GM23338 (cell line): Measurements from ENCODE around the gene RAPGEFL1. TPM values are rescaled to one million over a fixed set of nuclear protein-coding genes. Genes with fewer than 3 reads are reported as not detected.
A peak's percentile ranks its signal among the peaks of the same experiment; 100 is the strongest.

Source experiments
- ATAC-seq: fragments of 200-7000 bp; cut with Tn5 transposase; 3 replicates; pipeline ENCODE4 v1.9.1; 2020
- DNase-seq: peaks from one replicate; pipeline ENCODE4 v3.0.0-alpha.2; 2015; ENCODE audit warnings: low spot score
- H2AFZ ChIP-seq: fragments of 200-600 bp; sonication (generic); 2 replicates; pipeline ENCODE4 v1.8.0; 2016; ENCODE audit warnings: antibody characterized with exemption, mild to moderate bottlenecking, moderate library complexity
- H3F3A ChIP-seq: fragments of 200-600 bp; sonication (generic); replicated peaks from 2 replicates; pipeline ENCODE4 v1.8.0; 2017; ENCODE audit warnings: antibody characterized with exemption, mixed run types, low read depth
- H3K27ac ChIP-seq: fragments of 200-600 bp; sonication (generic); 2 replicates; pipeline ENCODE4 v1.6.1; 2016; ENCODE audit warnings: low read depth
- H3K27me3 ChIP-seq: fragments of 200-600 bp; sonication (generic); 2 replicates; pipeline ENCODE4 v1.8.0; 2016; ENCODE audit warnings: mild to moderate bottlenecking, mixed run types, moderate library complexity; ENCODE audit not compliant: insufficient read depth
- H3K36me3 ChIP-seq: fragments of 200-600 bp; sonication (generic); 2 replicates; pipeline ENCODE4 v1.8.0; 2016; ENCODE audit warnings: mild to moderate bottlenecking; ENCODE audit not compliant: insufficient read depth
- H3K4me1 ChIP-seq: fragments of 200-600 bp; sonication (generic); 2 replicates; pipeline ENCODE4 v1.8.0; 2016; ENCODE audit warnings: mild to moderate bottlenecking, moderate library complexity; ENCODE audit not compliant: insufficient read depth
- H3K4me2 ChIP-seq: fragments of 200-600 bp; sonication (generic); 2 replicates; pipeline ENCODE4 v1.7.1; 2017; ENCODE audit warnings: mixed run types
- H3K4me3 ChIP-seq: fragments of 200-600 bp; sonication (generic); 2 replicates; pipeline ENCODE4 v1.6.1; 2016; ENCODE audit warnings: mixed run types
- H3K79me2 ChIP-seq: fragments of 200-600 bp; sonication (generic); replicated peaks from 2 replicates; pipeline ENCODE4 v1.8.0; 2017; ENCODE audit warnings: mild to moderate bottlenecking; ENCODE audit not compliant: insufficient read depth
- H3K9me2 ChIP-seq: fragments of 200-600 bp; sonication (generic); 2 replicates; pipeline ENCODE4 v1.8.0; 2017; ENCODE audit not compliant: insufficient read depth
- H4K20me1 ChIP-seq: fragments of 200-600 bp; sonication (generic); replicated peaks from 2 replicates; pipeline ENCODE4 v1.8.0; 2017; ENCODE audit warnings: mild to moderate bottlenecking; ENCODE audit not compliant: insufficient read depth
- H3K27ac Mint-ChIP-seq: 2 replicates; pipeline ENCODE4 v1.8.0; 2020; ENCODE audit warnings: inconsistent platforms, mild to moderate bottlenecking, moderate library complexity, mixed read lengths
- H3K27me3 Mint-ChIP-seq: 3 replicates; pipeline ENCODE4 v1.8.0; 2022; ENCODE audit warnings: low read depth, mild to moderate bottlenecking, moderate library complexity, mixed read lengths, inconsistent platforms; ENCODE audit not compliant: insufficient read depth, poor library complexity
- H3K36me3 Mint-ChIP-seq: 3 replicates; pipeline ENCODE4 v1.8.0; 2021; ENCODE audit warnings: low read depth, mild to moderate bottlenecking, inconsistent platforms, moderate library complexity, mixed read lengths
- H3K4me1 Mint-ChIP-seq: 3 replicates; pipeline ENCODE4 v1.8.0; 2020; ENCODE audit warnings: mild to moderate bottlenecking, inconsistent platforms, mixed read lengths
- H3K4me3 Mint-ChIP-seq: 3 replicates; pipeline ENCODE4 v1.8.0; 2021; ENCODE audit warnings: moderate library complexity, mild to moderate bottlenecking, inconsistent platforms, mixed read lengths
- H3K9me3 Mint-ChIP-seq: 3 replicates; pipeline ENCODE4 v1.8.0; 2020; ENCODE audit warnings: moderate library complexity, mild to moderate bottlenecking, inconsistent platforms, mixed read lengths
- CREB1 ChIP-seq: fragments of 250-450 bp; sonication (Bioruptor Pico); IDR thresholded peaks from 2 replicates; pipeline ENCODE4 v1.5.0; 2020; ENCODE audit warnings: low read depth, mild to moderate bottlenecking, moderate library complexity
- CTCF ChIP-seq, 2 experiments: fragments of 200-600 bp in 1 of 2; sonication (generic) in 1 of 2; conservative IDR thresholded peaks; 2 replicates each; pipeline versions ENCODE4 v1.5.1 to v1.6.1; 2016 to 2017; ENCODE audit warnings: antibody characterized with exemption in 2 of 2, low read depth in 2 of 2, mild to moderate bottlenecking in 2 of 2, moderate library complexity in 1 of 2
- ETS1 ChIP-seq: IDR thresholded peaks from 2 replicates; pipeline ENCODE4 v1.6.1; 2016; ENCODE audit warnings: antibody characterized with exemption
- EZH2 ChIP-seq: fragments of 200-600 bp; sonication (generic); IDR thresholded peaks from one replicate; pipeline ENCODE4 v1.8.0; 2017; ENCODE audit warnings: antibody characterized with exemption, mild to moderate bottlenecking, low read depth; ENCODE audit not compliant: unreplicated experiment
- EZH2phosphoT487 ChIP-seq: fragments of 200-600 bp; sonication (generic); IDR thresholded peaks from one replicate; pipeline ENCODE4 v1.8.1; 2018; ENCODE audit warnings: antibody characterized with exemption; ENCODE audit not compliant: unreplicated experiment
- JUNB ChIP-seq: IDR thresholded peaks from one replicate; pipeline ENCODE4 v1.6.1; 2016; ENCODE audit warnings: antibody characterized with exemption; ENCODE audit not compliant: unreplicated experiment
- NANOG ChIP-seq: IDR thresholded peaks from 2 replicates; pipeline ENCODE4 v1.6.1; 2016; ENCODE audit warnings: antibody characterized with exemption, borderline replicate concordance
- POLR2AphosphoS5 ChIP-seq: IDR thresholded peaks from 2 replicates; pipeline ENCODE4 v1.6.1; 2016; ENCODE audit warnings: antibody characterized with exemption, low read depth
- REST ChIP-seq: IDR thresholded peaks from one replicate; pipeline ENCODE4 v1.6.1; 2018; ENCODE audit warnings: antibody characterized with exemption; ENCODE audit not compliant: unreplicated experiment
- STAT1 ChIP-seq: IDR thresholded peaks from one replicate; pipeline ENCODE4 v1.6.1; 2016; ENCODE audit warnings: antibody characterized with exemption; ENCODE audit not compliant: unreplicated experiment
- ZNF114 ChIP-seq: fragments of 250-450 bp; sonication (Bioruptor Pico); IDR thresholded peaks from 2 replicates; pipeline ENCODE4 v1.5.0; 2020; ENCODE audit warnings: mild to moderate bottlenecking, moderate library complexity
- ZNF331 ChIP-seq: fragments of 250-450 bp; sonication (Bioruptor Pico); IDR thresholded peaks from 2 replicates; pipeline ENCODE4 v1.5.0; 2020; ENCODE audit warnings: low read depth, mild to moderate bottlenecking, moderate library complexity
- ZNF462 ChIP-seq: fragments of 250-450 bp; sonication (Bioruptor Pico); IDR thresholded peaks from 2 replicates; pipeline ENCODE4 v1.5.0; 2020; ENCODE audit warnings: mild to moderate bottlenecking, moderate library complexity
- polyA plus RNA-seq: library from polyadenylated mRNA; unstranded; fragments of >200 nt; fragmentation: Nextera tagmentation; extraction: Ambion mirVana; gene quantifications from 2 replicates; pipeline ENCODE4 v1.2.1, GENCODE V29; 2016
- total RNA-seq: library from RNA; depleted of rRNA; stranded (reverse); fragments of >200 nt; shearing (Covaris generic); gene quantifications from 2 replicates; pipeline ENCODE4 v1.2.3, GENCODE V29; 2014

RAPGEFL1 gene
- total and polyA plus RNA-seq, 2 experiments from 2014 or later, result 6.7 to 14.0 TPM

- no peaks in the 10 kb centered on the region for H3K9me3 Mint-ChIP-seq
- Histone ChIP-seq H3K4me1 (no peaks in the 10 kb centered on the region), H3K79me2 (peaks cover 76% of the 10 kb centered on the region), H3F3A (peaks cover 14% of the 10 kb centered on the region; the same call in 1 of the 2 replicates), H4K20me1 (peaks cover 24% of the 10 kb centered on the region), H3K27me3 (no peaks in the 10 kb centered on the region), H3K27ac (peak overlapping the region; percentile 41), H3K4me2 (no peak overlapping the region), H3K9me2 (no peaks in the 10 kb centered on the region), H3K36me3 (no peaks in the 10 kb centered on the region), H3K4me3 (no peak overlapping the region), H2AFZ (no peak overlapping the region)
- TF ChIP-seq JUNB (no peak), EZH2 (no peak), REST (no peak), CTCF (conservative IDR thresholded peaks at IDR 0.05; ENCODE audit: low read depth in 2 of 2) (no peak), EZH2phosphoT487 (no peak), ZNF331 (CRISPR knock-in tag) (no peak), ZNF114 (no peak), STAT1 (no peak), NANOG (no peak), CREB1 (CRISPR knock-in tag) (no peak), ZNF462 (CRISPR knock-in tag) (no peak), POLR2AphosphoS5 (no peak), ETS1 (no peak)
- no peaks in the 10 kb centered on the region; the same call in 2 of the 3 replicates for H3K4me1 Mint-ChIP-seq
- peaks cover 3% of the 10 kb centered on the region; the same call in 1 of the 3 replicates for H3K36me3 Mint-ChIP-seq
- H3K27ac Mint-ChIP-seq, result no peak overlapping the region
- no peaks in the 10 kb centered on the region for H3K27me3 Mint-ChIP-seq
- DNase-seq (no peak), ATAC-seq (no peak)
- H3K4me3 Mint-ChIP-seq, result no peak overlapping the region
Observed at GRCh38 chr17:40241252-40241834, 64.1 kb downstream of the RAPGEFL1 start.
